Measurements from ENCODE around the gene AMOTL1.

Gene AMOTL1

GRCh38 chr11:94732617-94733281, 35.4 kb upstream of the AMOTL1 start:
- Histone ChIP-seq H3K4me1 (ENCODE audit: control insufficient read depth, insufficient read depth, low read length) (peaks cover 19% of the 10 kb centered on the region), H3K9ac (ENCODE audit: low read depth, low read length) (no peak overlapping the region)

GRCh38 chr11:94734563-94735275, 33.4 kb upstream of the AMOTL1 start:
- Histone ChIP-seq H3K36me3 (ENCODE audit: insufficient read depth, low read length) (no peaks in the 10 kb centered on the region), H3K9me3 (replicated peaks; ENCODE audit: low read length) (no peaks in the 10 kb centered on the region), H3K4me3 (ENCODE audit: low read length) (no peak overlapping the region), H3K9ac (ENCODE audit: low read depth, low read length) (no peak overlapping the region), H3K4me1 (ENCODE audit: control insufficient read depth, insufficient read depth, low read length) (peaks cover 19% of the 10 kb centered on the region), H3K27me3 (ENCODE audit: control insufficient read depth, insufficient read depth, low read length) (peaks cover 4% of the 10 kb centered on the region), H3K4me2 (ENCODE audit: low read length) (no peak overlapping the region)

More at GRCh38 chr11:94732617-94733281, 35.4 kb upstream of the AMOTL1 start:
- no peaks in the 10 kb centered on the region for H3K36me3 ChIP-seq (ENCODE audit: insufficient read depth, low read length)
- no peak overlapping the region for H3K4me3 ChIP-seq (ENCODE audit: low read length)
- no peaks in the 10 kb centered on the region for H3K27me3 ChIP-seq (ENCODE audit: control insufficient read depth, insufficient read depth, low read length)
- H3K4me2 ChIP-seq (ENCODE audit: low read length) = no peak overlapping the region
- no peaks in the 10 kb centered on the region for H3K9me3 ChIP-seq (replicated peaks; ENCODE audit: low read length)

- Histone ChIP-seq H3K4me3 (ENCODE audit: low read length) (no peak overlapping the region), H3K4me2 (ENCODE audit: low read length) (no peak overlapping the region), H3K9ac (ENCODE audit: low read depth, low read length) (no peak overlapping the region), H3K9me3 (replicated peaks; ENCODE audit: low read length) (no peaks in the 10 kb centered on the region), H3K4me1 (ENCODE audit: control insufficient read depth, insufficient read depth, low read length) (peaks cover 23% of the 10 kb centered on the region), H3K27me3 (ENCODE audit: control insufficient read depth, insufficient read depth, low read length) (peaks cover 9% of the 10 kb centered on the region), H3K36me3 (ENCODE audit: insufficient read depth, low read length) (no peaks in the 10 kb centered on the region)
These were observed 32.2 kb upstream of the AMOTL1 start for GRCh38 chr11:94735907-94736306.

GRCh38 chr11:94737171-94737611, 31.0 kb upstream of the AMOTL1 start:
- no peaks in the 10 kb centered on the region for H3K9me3 ChIP-seq (replicated peaks; ENCODE audit: low read length)
- no peaks in the 10 kb centered on the region for H3K36me3 ChIP-seq (ENCODE audit: insufficient read depth, low read length)
- H3K27me3 ChIP-seq (ENCODE audit: control insufficient read depth, insufficient read depth, low read length) = peaks cover 9% of the 10 kb centered on the region
- H3K4me3 ChIP-seq (ENCODE audit: low read length) = no peak overlapping the region
- H3K4me2 ChIP-seq (ENCODE audit: low read length) = no peak overlapping the region
- H3K9ac ChIP-seq (ENCODE audit: low read depth, low read length) = no peak overlapping the region
- peaks cover 21% of the 10 kb centered on the region for H3K4me1 ChIP-seq (ENCODE audit: control insufficient read depth, insufficient read depth, low read length)

- H3K36me3 ChIP-seq (ENCODE audit: insufficient read depth, low read length) = no peaks in the 10 kb centered on the region
- no peaks in the 10 kb centered on the region for H3K9me3 ChIP-seq (replicated peaks; ENCODE audit: low read length)
- H3K4me1 ChIP-seq (ENCODE audit: control insufficient read depth, insufficient read depth, low read length) = peaks cover 16% of the 10 kb centered on the region
- H3K27me3 ChIP-seq (ENCODE audit: control insufficient read depth, insufficient read depth, low read length) = peaks cover 9% of the 10 kb centered on the region
- H3K4me2 ChIP-seq (ENCODE audit: low read length) = no peak overlapping the region
- H3K4me3 ChIP-seq (ENCODE audit: low read length) = no peak overlapping the region
- H3K9ac ChIP-seq (ENCODE audit: low read depth, low read length) = no peak overlapping the region
These were observed 29.4 kb upstream of the AMOTL1 start for GRCh38 chr11:94738746-94739145.

GRCh38 chr11:94739331-94739730, 28.8 kb upstream of the AMOTL1 start:
- H3K4me1 ChIP-seq (ENCODE audit: control insufficient read depth, insufficient read depth, low read length) = peaks cover 16% of the 10 kb centered on the region
- no peaks in the 10 kb centered on the region for H3K9me3 ChIP-seq (replicated peaks; ENCODE audit: low read length)
- H3K4me3 ChIP-seq (ENCODE audit: low read length) = no peak overlapping the region
- H3K4me2 ChIP-seq (ENCODE audit: low read length) = no peak overlapping the region
- H3K27me3 ChIP-seq (ENCODE audit: control insufficient read depth, insufficient read depth, low read length) = peaks cover 9% of the 10 kb centered on the region
- H3K36me3 ChIP-seq (ENCODE audit: insufficient read depth, low read length) = no peaks in the 10 kb centered on the region
- no peak overlapping the region for H3K9ac ChIP-seq (ENCODE audit: low read depth, low read length)

- Histone ChIP-seq H3K9ac (ENCODE audit: low read depth, low read length) (peak overlapping the region; percentile 67), H3K36me3 (ENCODE audit: insufficient read depth, low read length) (no peaks in the 10 kb centered on the region), H3K4me3 (ENCODE audit: low read length) (peak overlapping the region; percentile 76), H3K9me3 (replicated peaks; ENCODE audit: low read length) (no peaks in the 10 kb centered on the region), H3K4me1 (ENCODE audit: control insufficient read depth, insufficient read depth, low read length) (peaks cover 16% of the 10 kb centered on the region), H3K4me2 (ENCODE audit: low read length) (peak overlapping the region; percentile 87), H3K27me3 (ENCODE audit: control insufficient read depth, insufficient read depth, low read length) (peaks cover 9% of the 10 kb centered on the region)
These were observed 27.8 kb upstream of the AMOTL1 start for GRCh38 chr11:94740083-94741021.

GRCh38 chr11:94741022-94741679, 27.0 kb upstream of the AMOTL1 start:
- Histone ChIP-seq H3K9me3 (replicated peaks; ENCODE audit: low read length) (no peaks in the 10 kb centered on the region), H3K9ac (ENCODE audit: low read depth, low read length) (peak overlapping the region; percentile 67), H3K4me3 (ENCODE audit: low read length) (peak overlapping the region; percentile 76), H3K36me3 (ENCODE audit: insufficient read depth, low read length) (no peaks in the 10 kb centered on the region), H3K4me2 (ENCODE audit: low read length) (peak overlapping the region; percentile 87), H3K4me1 (ENCODE audit: control insufficient read depth, insufficient read depth, low read length) (peaks cover 16% of the 10 kb centered on the region), H3K27me3 (ENCODE audit: control insufficient read depth, insufficient read depth, low read length) (peaks cover 9% of the 10 kb centered on the region)

GRCh38 chr11:94742665-94743064, 25.5 kb upstream of the AMOTL1 start:
- H3K36me3 ChIP-seq (ENCODE audit: insufficient read depth, low read length) = no peaks in the 10 kb centered on the region
- no peaks in the 10 kb centered on the region for H3K9me3 ChIP-seq (replicated peaks; ENCODE audit: low read length)
- H3K9ac ChIP-seq (ENCODE audit: low read depth, low read length) = no peak overlapping the region
- no peak overlapping the region for H3K4me2 ChIP-seq (ENCODE audit: low read length)
- H3K4me1 ChIP-seq (ENCODE audit: control insufficient read depth, insufficient read depth, low read length) = peaks cover 12% of the 10 kb centered on the region
- H3K27me3 ChIP-seq (ENCODE audit: control insufficient read depth, insufficient read depth, low read length) = peaks cover 9% of the 10 kb centered on the region
- H3K4me3 ChIP-seq (ENCODE audit: low read length) = no peak overlapping the region

- H3K4me3 ChIP-seq (ENCODE audit: low read length) = no peak overlapping the region
- H3K9ac ChIP-seq (ENCODE audit: low read depth, low read length) = no peak overlapping the region
- H3K36me3 ChIP-seq (ENCODE audit: insufficient read depth, low read length) = no peaks in the 10 kb centered on the region
- no peaks in the 10 kb centered on the region for H3K9me3 ChIP-seq (replicated peaks; ENCODE audit: low read length)
- H3K27me3 ChIP-seq (ENCODE audit: control insufficient read depth, insufficient read depth, low read length) = no peaks in the 10 kb centered on the region
- no peak overlapping the region for H3K4me2 ChIP-seq (ENCODE audit: low read length)
- H3K4me1 ChIP-seq (ENCODE audit: control insufficient read depth, insufficient read depth, low read length) = peaks cover 6% of the 10 kb centered on the region
These were observed 21.4 kb upstream of the AMOTL1 start for GRCh38 chr11:94746721-94747120.

- Histone ChIP-seq H3K9me3 (replicated peaks; ENCODE audit: low read length) (no peaks in the 10 kb centered on the region), H3K9ac (ENCODE audit: low read depth, low read length) (no peak overlapping the region), H3K4me2 (ENCODE audit: low read length) (no peak overlapping the region), H3K27me3 (ENCODE audit: control insufficient read depth, insufficient read depth, low read length) (no peaks in the 10 kb centered on the region), H3K4me3 (ENCODE audit: low read length) (no peak overlapping the region), H3K4me1 (ENCODE audit: control insufficient read depth, insufficient read depth, low read length) (peaks cover 10% of the 10 kb centered on the region), H3K36me3 (ENCODE audit: insufficient read depth, low read length) (no peaks in the 10 kb centered on the region)
These were observed 21.0 kb upstream of the AMOTL1 start for GRCh38 chr11:94747146-94747545.

All from skeletal muscle satellite cell (primary cell).